GM18507 (cell line): ENCODE data around the gene DEPDC1.
A peak's percentile ranks its signal among the peaks of the same experiment; 100 is the strongest.
"Not testable (repeated sequence)": the region's sequence is repeated elsewhere in the genome, so short reads cannot be mapped to it uniquely, and the experiment has no call there.

ENCODE experiments used
- DNase-seq: peaks from one replicate; pipeline ENCODE4 v3.0.0; 2011; ENCODE audit warnings: low read depth; ENCODE audit not compliant: insufficient read length; ENCODE audit errors: extremely low spot score
- FAIRE-seq: peaks from 2 replicates; lab custom pipeline; 2011; peaks lifted over from hg19 to GRCh38; lab: Jason Lieb, UNC

The DEPDC1 gene

GRCh38 chr1:68496680-68497357, at the start of gene DEPDC1:
Gene DEPDC1, minus strand, starts transcription at chr1:68497082. Its CDS starts 83 bp downstream, at chr1:68496999.
- DNase-seq (peak; percentile 80), FAIRE-seq (peak; percentile 87)

DNA sequence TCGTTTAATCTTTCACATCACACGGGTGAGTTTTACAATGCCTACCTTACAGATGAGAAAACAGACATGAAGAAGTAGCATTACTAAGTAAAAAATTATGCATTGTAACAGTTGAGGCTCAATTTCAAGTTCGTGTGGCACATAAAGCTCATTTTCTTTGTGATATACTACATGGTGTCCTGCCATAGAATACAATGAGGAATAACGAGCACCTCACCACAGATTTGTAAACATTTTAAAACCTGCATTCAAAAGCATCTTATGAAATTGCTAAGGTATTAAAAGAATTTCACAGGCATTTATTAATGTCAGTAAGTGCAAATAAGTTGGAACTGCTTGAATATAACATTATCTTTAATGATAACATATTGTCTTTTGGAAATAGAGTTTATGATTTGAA, 47.8 kb upstream of the DEPDC1 start:
- FAIRE-seq: no peak
- no peak for DNase-seq

DNA sequence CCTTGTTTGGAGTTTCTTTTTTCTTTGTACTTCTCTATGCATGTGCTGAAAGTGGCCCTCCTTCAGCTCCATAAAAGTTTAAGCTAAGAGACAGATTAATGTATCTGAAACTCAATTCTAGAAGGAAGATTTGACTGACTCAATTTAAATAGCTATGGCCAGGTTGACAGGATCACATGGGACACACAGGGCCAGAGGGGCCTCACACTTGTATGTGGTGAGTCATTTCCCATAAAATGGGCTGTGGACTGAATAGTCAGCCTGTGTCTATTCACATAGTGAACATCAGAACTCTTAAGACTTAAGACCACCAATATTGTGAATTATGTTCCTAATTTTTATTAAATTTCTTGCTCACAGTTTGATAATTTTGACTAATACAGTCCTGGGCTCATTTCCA, 45.7 kb upstream of the DEPDC1 start:
- DNase-seq: no peak
- FAIRE-seq: no peak

DNA sequence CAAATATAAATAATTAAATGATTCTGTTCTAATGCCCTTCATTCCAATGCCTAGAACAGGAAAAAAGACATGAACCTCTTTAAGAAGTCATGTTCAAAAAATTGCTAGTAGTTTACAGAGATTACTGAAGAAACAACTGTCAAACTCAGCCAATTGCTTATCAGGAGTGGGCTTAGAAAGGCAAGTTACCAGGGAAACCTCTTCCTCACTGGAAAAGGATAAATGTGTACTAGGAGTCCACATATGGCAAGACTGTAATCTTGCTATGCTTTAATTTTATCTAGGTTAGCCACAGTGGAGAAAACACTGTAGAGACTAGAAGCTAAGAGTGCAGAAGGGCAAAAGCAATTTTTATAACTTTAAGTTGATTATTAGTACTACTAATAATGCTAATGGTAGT, 42.1 kb upstream of the DEPDC1 start:
- FAIRE-seq (no peak), DNase-seq (no peak)

- FAIRE-seq (no peak), DNase-seq (no peak)
These were observed 31.4 kb upstream of the DEPDC1 start for GRCh38 chr1:68528243-68528642.

- FAIRE-seq (no peak), DNase-seq (no peak)
These were observed 28.9 kb upstream of the DEPDC1 start for GRCh38 chr1:68525781-68526180.

DNA sequence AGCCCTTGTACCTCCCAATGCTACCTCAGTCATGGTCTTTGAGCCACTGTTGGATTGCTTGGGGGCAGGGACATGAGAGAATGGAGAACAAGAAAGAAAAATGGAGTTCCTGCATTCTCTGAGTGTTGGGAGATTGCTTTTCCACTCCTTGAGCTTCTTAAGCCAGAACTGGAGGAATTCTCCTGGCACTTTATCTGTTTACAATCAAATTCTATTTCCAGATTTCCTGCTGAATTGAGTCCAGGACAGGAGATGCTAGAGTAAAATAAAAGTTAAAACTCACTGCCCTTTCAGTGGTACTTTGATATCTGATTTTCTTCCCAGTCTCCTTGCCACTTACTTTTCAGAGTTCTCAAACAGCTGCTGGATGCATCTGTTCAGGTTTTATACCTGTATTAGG, 24.4 kb upstream of the DEPDC1 start:
- DNase-seq (no peak), FAIRE-seq (no peak)

- DNase-seq: no peak
- no peak for FAIRE-seq
These were observed 19.2 kb upstream of the DEPDC1 start for GRCh38 chr1:68516066-68516465.

- FAIRE-seq: no peak
- DNase-seq: no peak
These were observed 14.4 kb upstream of the DEPDC1 start for GRCh38 chr1:68511254-68511653.

DNA sequence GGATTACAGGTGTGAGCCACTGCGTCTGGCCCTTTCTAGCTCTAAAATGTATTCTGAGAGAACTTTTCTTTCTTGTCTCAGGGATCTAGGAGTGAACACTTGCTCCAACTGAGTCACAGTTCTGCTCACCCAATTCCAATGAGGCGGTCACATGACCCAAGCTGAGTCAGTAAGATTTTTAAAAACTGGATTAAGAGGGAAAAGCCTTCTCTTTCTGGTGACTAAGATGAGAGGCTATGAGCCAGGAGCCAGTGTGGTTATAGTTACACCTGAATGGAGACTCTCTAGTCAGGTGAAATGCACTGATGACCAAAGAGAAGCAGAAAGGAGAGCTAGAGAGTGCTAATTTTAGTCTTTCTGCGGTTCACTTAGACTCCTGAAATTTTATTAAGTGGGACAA, 9.5 kb upstream of the DEPDC1 start:
- FAIRE-seq: no peak
- no peak for DNase-seq

GRCh38 chr1:68503085-68503484, 6.2 kb upstream of the DEPDC1 start:
- DNase-seq: no peak

DNA sequence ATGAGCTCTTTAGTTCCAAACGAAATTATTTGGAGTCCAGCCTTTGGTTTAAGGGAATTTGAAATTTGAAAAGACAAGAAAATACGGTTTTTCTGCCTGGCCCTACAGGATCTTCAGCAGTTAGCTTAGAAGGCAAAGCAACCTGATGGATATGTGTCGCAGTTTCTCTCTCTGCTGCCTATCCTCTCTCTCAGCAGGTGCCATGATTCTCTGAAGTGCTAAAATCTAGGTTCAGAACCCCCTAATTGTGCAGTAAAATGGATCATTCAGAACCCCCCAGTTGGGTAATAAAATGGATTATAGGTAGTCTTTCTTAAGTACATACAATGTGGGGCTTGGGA, 446 bp upstream of the DEPDC1 start:
- DNase-seq: no peak
- no peak for FAIRE-seq

More at GRCh38 chr1:68503085-68503484, 6.2 kb upstream of the DEPDC1 start:
- no peak for FAIRE-seq

DNA sequence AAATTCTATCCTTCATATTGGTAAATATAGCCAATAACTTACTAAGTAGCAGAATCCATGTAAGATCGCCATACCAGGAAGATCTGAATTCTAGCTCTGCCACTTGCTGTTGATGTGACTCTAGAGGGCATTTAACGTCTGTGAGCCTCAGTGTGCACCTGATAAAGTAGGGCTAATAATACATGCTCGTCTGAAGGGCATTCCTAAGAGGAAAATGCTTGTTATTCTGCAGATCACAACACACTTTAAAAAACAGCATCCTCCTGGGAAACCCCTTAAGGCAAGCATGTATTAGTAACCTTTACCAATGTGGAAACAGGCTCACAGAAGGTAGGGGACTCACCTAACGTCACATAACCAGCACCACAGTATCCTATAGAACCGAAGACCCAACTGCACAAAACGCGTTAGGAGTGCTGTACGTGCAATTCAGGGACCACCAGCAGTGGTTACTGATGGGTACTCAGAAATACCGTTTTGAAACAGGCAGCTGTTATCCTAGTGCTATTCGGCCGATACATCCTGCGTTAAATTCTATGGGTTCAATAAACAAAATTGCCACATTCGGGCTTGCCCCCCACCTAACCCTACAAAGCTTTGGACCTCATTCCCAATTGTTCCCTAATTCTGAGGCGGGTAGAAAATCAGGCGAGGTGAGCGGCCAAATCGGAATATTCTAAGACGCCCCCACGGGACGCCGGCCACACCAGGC, 758 bp downstream of the DEPDC1 start:
- DNase-seq: no peak
- FAIRE-seq: peak; percentile 65

DNA sequence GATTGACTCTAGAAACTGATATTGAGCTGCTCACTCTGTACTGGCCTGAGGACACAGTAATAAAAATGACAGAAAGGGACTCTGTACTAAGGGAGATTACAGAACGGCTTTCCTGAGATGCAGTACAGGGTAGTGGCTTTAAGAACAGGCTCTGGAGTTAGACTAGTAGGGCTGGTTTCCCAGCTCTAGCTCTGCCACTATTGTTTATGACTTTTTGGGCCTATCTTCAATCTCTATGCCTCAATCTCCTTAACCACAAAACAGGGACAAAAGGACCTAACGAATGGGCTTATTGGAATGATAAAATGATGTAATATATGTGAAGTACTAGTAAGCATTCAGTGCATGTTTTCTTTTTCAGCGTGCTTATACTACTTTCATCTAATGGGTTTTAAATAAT, 1.4 kb downstream of the DEPDC1 start:
- DNase-seq: no peak
- peak; percentile 18 for FAIRE-seq

GRCh38 chr1:68493193-68493592, 3.7 kb downstream of the DEPDC1 start:
- no peak for FAIRE-seq
- no peak for DNase-seq

DNA sequence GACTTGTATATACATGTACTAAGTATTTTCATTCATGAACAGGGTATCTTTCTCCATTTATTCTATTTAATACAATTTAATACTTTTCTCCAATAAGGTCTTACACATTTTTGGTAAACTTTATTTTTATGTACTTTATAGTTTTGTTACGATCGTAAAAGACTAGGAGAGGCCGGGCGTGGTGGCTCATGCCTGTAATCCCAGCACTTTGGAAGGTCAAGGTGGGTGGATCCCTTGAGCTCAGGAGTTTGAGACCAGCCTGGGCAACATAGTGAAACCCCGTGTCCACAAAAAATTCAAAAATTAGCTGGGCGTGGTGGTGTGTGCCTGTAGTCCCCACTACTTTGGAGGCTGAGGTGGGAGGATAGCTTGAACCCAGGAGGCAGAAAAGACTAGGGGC, 4.6 kb downstream of the DEPDC1 start:
- FAIRE-seq, DNase-seq: not testable (repeated sequence)

DNA sequence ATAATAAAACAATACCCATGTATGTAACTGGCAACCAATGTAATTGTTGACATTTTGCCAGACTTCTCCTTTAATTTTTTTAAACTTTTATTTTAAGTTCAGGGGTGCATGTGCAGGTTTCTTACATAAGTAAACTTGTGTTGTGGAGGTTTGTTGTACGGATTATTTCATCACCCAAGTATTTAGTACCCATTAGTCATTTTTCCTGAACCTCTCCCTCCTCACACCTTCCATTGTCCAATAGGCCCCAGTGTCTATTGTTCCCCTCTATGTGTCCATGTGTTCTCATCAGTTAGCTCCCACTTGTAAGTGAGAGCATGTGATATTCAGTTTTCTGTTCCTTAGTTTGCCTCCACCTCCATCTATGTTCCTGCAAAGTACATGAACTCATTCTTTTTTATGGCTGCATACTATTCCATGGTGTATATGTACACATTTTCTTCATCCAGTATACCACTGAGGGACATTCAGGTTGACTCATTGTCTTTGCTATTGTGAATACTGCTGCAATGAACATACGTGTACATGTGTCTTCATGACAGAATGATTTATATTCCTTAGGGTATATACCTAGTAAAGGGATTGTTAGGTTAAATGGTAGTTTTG, 6.7 kb downstream of the DEPDC1 start:
- no peak for DNase-seq
- FAIRE-seq: no peak

GRCh38 chr1:68485431-68486022, 11.4 kb downstream of the DEPDC1 start:
- FAIRE-seq (no peak), DNase-seq (no peak)

- FAIRE-seq (no peak), DNase-seq (no peak)
These were observed 12.3 kb downstream of the DEPDC1 start for GRCh38 chr1:68484618-68485017.

GRCh38 chr1:68481041-68481440, 15.8 kb downstream of the DEPDC1 start:
- FAIRE-seq (no peak), DNase-seq (no peak)

- no peak for DNase-seq
- no peak for FAIRE-seq
These were observed 17.4 kb downstream of the DEPDC1 start for GRCh38 chr1:68479501-68479900.
